ENCODE results near the gene DUS1L.

Gene DUS1L

DNA sequence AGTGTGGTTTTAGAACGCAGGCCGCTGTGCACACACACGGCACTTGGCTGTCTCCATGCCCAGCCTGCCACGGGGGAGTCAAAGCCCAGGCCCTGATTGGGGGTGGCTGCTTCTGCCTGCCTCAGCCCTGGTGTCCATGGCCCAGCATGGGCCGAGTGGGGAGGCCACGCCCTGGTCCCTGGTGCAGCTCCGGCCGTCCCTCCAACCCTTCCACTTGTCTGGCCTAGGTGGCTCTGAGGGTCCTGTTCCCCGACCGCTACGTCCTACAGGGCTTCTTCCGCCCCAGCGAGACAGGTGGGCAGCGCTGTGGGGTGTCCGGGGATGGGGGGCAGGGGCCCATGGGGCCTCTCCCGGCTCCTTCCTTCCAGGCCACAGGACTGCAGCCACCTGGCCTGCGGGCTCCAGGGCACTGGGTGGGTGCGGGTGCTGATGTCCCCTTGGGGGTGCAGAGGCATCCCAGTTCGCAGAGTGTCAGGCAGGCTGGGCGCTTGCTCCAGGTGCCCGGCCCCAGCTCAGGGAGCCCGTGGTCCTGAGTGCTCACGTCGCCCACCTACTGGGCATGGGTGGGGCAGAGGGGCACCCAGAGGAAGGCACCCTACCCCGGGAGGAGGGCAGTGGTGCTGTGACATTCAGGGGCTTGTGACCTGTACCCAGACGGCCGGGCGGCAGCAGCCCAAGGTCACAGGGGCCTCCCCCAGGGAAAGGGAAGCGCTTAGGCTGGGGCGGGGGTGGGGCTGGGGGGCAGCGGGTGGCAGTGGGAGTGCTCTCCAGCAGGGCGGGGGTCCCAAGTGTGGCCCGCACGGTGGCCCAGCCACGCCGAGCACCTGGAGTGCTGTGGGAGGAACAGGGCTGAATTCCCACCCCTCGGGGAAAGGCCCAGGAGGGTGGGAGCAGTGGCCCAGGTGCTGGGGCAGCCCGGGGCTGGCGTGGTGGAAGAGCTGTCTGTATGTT is 54.8 kb downstream of the DUS1L start:
- DNase-seq, result no peak

DNA sequence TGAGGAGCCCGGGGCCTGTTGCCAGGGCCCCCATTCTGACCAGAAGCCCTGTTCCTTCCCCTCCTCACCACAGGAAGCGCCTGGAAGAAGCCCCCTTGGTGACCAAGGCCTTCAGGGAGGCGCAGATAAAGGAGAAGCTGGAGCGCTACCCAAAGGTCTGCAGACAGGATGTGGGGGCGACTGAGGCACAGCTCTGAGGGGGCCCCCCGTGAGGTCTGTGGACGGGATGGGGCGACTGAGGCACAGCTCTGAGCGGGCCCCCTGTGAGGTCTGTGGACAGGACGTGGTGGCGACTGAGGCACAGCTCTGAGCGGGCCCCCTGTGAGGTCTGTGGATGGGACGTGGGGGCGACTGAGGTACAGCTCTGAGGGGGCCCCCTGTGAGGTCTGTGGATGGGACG is 56.2 kb downstream of the DUS1L start:
- DNase-seq, result no peak

DNA sequence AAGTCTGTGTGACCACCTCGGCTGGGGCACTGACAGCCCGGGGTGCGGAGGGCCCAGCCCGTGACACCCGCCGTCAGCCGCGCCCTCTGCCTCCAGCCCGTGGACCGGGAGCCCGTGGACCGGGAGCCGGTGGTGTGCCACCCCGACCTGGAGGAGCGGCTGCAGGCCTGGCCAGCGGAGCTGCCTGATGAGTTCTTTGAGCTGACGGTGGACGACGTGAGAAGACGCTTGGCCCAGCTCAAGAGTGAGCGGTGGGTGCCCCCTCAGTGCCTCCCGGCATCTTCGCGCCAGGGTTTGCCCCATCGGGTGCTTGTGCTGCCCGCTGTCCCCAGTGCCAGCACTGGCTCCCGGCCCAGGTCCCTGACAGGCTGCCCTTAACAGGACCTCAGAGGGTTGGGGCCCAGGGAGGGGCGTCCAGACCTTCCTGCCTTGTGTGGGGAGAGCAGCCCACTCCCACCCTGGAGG is 56.6 kb downstream of the DUS1L start:
- no peak for DNase-seq

DNA sequence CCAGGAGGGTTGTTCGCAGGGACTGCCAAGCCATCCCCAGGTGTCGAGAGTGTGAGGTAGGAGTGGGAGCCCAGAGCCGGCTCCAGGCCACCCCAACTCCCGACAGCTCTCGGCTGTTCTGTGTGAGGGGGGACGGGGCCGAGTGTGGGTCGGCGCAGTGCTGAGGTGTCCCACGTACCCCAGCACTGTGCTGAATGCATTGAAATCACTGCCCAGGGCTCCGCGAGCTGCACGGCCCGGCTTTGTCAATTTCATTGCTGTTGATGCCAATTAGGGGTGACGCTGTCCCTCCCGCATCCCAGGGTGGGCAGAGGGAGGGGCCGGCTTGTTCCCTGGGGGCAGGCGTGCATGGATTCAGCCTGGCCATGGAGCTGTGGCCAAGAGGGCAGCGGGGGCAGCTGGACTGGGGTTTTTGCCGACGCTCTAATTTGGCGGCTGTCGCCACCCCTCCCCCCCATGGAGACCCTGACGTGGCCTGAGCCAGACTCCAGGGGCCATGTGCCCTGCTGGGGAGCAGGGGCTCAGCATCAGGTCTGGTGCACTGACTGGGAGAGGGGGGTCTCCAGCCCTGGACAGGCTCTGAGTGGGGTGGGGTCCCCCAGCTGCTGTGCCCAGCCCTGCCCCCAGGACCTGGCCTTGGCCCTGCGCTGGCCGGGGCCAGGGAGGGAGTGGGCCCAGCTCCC is 57.2 kb downstream of the DUS1L start:
- no peak for DNase-seq

Data from DMS79 (cell line).